ENCODE data around the gene SOX18. TPM values are rescaled to one million over a fixed set of nuclear protein-coding genes. Genes with fewer than 3 reads are reported as not detected.

SOX18 gene
- total and polyA plus RNA-seq, 8 donors = 0.58 to 26.6 (median 8.7) TPM

GRCh38 chr20:64024141-64024990 is 25.1 kb downstream of the SOX18 start:
- H3K27me3 ChIP-seq = no peaks in the 10 kb centered on the region
- H3K9me3 ChIP-seq = no peaks in the 10 kb centered on the region
- 87 to 95% (median 93%) methylated on average over 15 to 17 of the region's 17 CpGs for WGBS, 5 donors
- intact Hi-C loops (cut with DNase I; ENCODE audit: low total_unique reads) = no loop called here
- TF ChIP-seq CTCF (IDR thresholded peaks at IDR 0.05) (no peak), POLR2AphosphoS5 (IDR thresholded peaks at IDR 0.05) (no peak), EP300 (IDR thresholded peaks at IDR 0.05) (no peak), POLR2A (IDR thresholded peaks at IDR 0.05) (no peak)
- H3K4me1 ChIP-seq = peaks cover 0 to 20% (median 0%) of the 10 kb centered on the region in 4 donors
- H3K36me3 ChIP-seq = peaks cover 95 to 100% (median 100%) of the 10 kb centered on the region in 4 donors
- H3K4me3 ChIP-seq = no peak overlapping the region
- no peak overlapping the region for H3K27ac ChIP-seq
- no peak for DNase-seq

GRCh38 chr20:64023361-64024140 is 25.9 kb downstream of the SOX18 start:
- H3K4me3 ChIP-seq = no peak overlapping the region
- WGBS, 5 donors = 78 to 94% (median 92%) methylated on average over 13 to 15 of the region's 15 CpGs
- intact Hi-C loops (cut with DNase I; ENCODE audit: low total_unique reads) = no loop called here
- peaks cover 95 to 100% (median 100%) of the 10 kb centered on the region in 4 donors for H3K36me3 ChIP-seq
- no peaks in the 10 kb centered on the region for H3K9me3 ChIP-seq
- no peak for DNase-seq
- H3K27ac ChIP-seq = no peak overlapping the region
- H3K4me1 ChIP-seq = peaks cover 0 to 13% (median 0%) of the 10 kb centered on the region in 4 donors
- no peaks in the 10 kb centered on the region for H3K27me3 ChIP-seq
- TF ChIP-seq POLR2AphosphoS5 (IDR thresholded peaks at IDR 0.05) (no peak), EP300 (IDR thresholded peaks at IDR 0.05) (no peak), POLR2A (IDR thresholded peaks at IDR 0.05) (no peak), CTCF (IDR thresholded peaks at IDR 0.05) (no peak)

- Histone ChIP-seq H3K4me1 (peaks cover 0 to 5% (median 0%) of the 10 kb centered on the region in 4 donors), H3K4me3 (no peak overlapping the region), H3K27me3 (no peaks in the 10 kb centered on the region), H3K27ac (no peak overlapping the region), H3K9me3 (no peaks in the 10 kb centered on the region), H3K36me3 (peaks cover 95 to 100% (median 100%) of the 10 kb centered on the region in 4 donors)
- 96 to 98% (median 97%) methylated on average over 17 of the region's 17 CpGs for WGBS, 5 donors
- no peak for DNase-seq
- TF ChIP-seq CTCF (IDR thresholded peaks at IDR 0.05) = no peak
- TF ChIP-seq POLR2AphosphoS5 (IDR thresholded peaks at IDR 0.05) = no peak
- TF ChIP-seq POLR2A (IDR thresholded peaks at IDR 0.05) = no peak
- no peak for TF ChIP-seq EP300 (IDR thresholded peaks at IDR 0.05)
- intact Hi-C loops (cut with DNase I; ENCODE audit: low total_unique reads) = no loop called here
Observed at GRCh38 chr20:64022671-64023360, 26.6 kb downstream of the SOX18 start.
